ENCODE measurements around the gene LPP.

The LPP gene

GRCh38 chr3:188729422-188729821 is 575.5 kb downstream of the LPP start:
- Histone ChIP-seq H3K9ac (ENCODE audit: low read length) (no peak overlapping the region), H2AFZ (ENCODE audit: low read length) (no peak overlapping the region), H3K36me3 (ENCODE audit: insufficient read depth, low read length) (no peaks in the 10 kb centered on the region), H3K27ac (ENCODE audit: low read depth, low read length, poor library complexity, severe bottlenecking) (no peak overlapping the region), H3K27me3 (ENCODE audit: insufficient read depth, low read length) (no peaks in the 10 kb centered on the region), H3K79me2 (ENCODE audit: insufficient read depth, low read length) (no peaks in the 10 kb centered on the region), H3K9me3 (ENCODE audit: low read length) (no peaks in the 10 kb centered on the region), H3K4me1 (ENCODE audit: insufficient read depth, low read length, severe bottlenecking) (peaks cover 12% of the 10 kb centered on the region), H3K4me2 (ENCODE audit: low read length) (no peak overlapping the region), H3K9me2 (ENCODE audit: low read depth, low read length) (no peaks in the 10 kb centered on the region), H3K4me3 (ENCODE audit: low read depth, low read length, poor library complexity, severe bottlenecking) (no peak overlapping the region), H3F3A (ENCODE audit: insufficient read depth, low read length) (no peaks in the 10 kb centered on the region), H4K20me1 (ENCODE audit: insufficient read depth, low read length) (no peaks in the 10 kb centered on the region)
- TF ChIP-seq EZH2 (IDR thresholded peaks at IDR 0.05; ENCODE audit: borderline replicate concordance, low read length) (no peak), CTCF (IDR thresholded peaks at IDR 0.05; ENCODE audit: low read length) (no peak)

GRCh38 chr3:188734395-188734794 is 580.4 kb downstream of the LPP start:
- no peaks in the 10 kb centered on the region for H3K36me3 ChIP-seq (ENCODE audit: insufficient read depth, low read length)
- H3K79me2 ChIP-seq (ENCODE audit: insufficient read depth, low read length), result no peaks in the 10 kb centered on the region
- no peaks in the 10 kb centered on the region for H3K9me2 ChIP-seq (ENCODE audit: low read depth, low read length)
- H3K27ac ChIP-seq (ENCODE audit: low read depth, low read length, poor library complexity, severe bottlenecking), result no peak overlapping the region
- no peak overlapping the region for H2AFZ ChIP-seq (ENCODE audit: low read length)
- no peaks in the 10 kb centered on the region for H3K27me3 ChIP-seq (ENCODE audit: insufficient read depth, low read length)
- peaks cover 7% of the 10 kb centered on the region for H3K4me1 ChIP-seq (ENCODE audit: insufficient read depth, low read length, severe bottlenecking)
- no peaks in the 10 kb centered on the region for H3F3A ChIP-seq (ENCODE audit: insufficient read depth, low read length)
- TF ChIP-seq EZH2 (IDR thresholded peaks at IDR 0.05; ENCODE audit: borderline replicate concordance, low read length) (no peak), CTCF (IDR thresholded peaks at IDR 0.05; ENCODE audit: low read length) (no peak)
- no peak overlapping the region for H3K4me2 ChIP-seq (ENCODE audit: low read length)
- no peak overlapping the region for H3K4me3 ChIP-seq (ENCODE audit: low read depth, low read length, poor library complexity, severe bottlenecking)
- no peaks in the 10 kb centered on the region for H4K20me1 ChIP-seq (ENCODE audit: insufficient read depth, low read length)
- H3K9ac ChIP-seq (ENCODE audit: low read length), result no peak overlapping the region
- H3K9me3 ChIP-seq (ENCODE audit: low read length), result no peaks in the 10 kb centered on the region

- Histone ChIP-seq H3F3A (ENCODE audit: insufficient read depth, low read length) (no peaks in the 10 kb centered on the region), H3K9me3 (ENCODE audit: low read length) (no peaks in the 10 kb centered on the region), H3K36me3 (ENCODE audit: insufficient read depth, low read length) (no peaks in the 10 kb centered on the region), H3K27me3 (ENCODE audit: insufficient read depth, low read length) (no peaks in the 10 kb centered on the region), H3K4me1 (ENCODE audit: insufficient read depth, low read length, severe bottlenecking) (no peaks in the 10 kb centered on the region), H3K27ac (ENCODE audit: low read depth, low read length, poor library complexity, severe bottlenecking) (no peak overlapping the region), H4K20me1 (ENCODE audit: insufficient read depth, low read length) (no peaks in the 10 kb centered on the region), H3K4me2 (ENCODE audit: low read length) (no peak overlapping the region), H3K79me2 (ENCODE audit: insufficient read depth, low read length) (no peaks in the 10 kb centered on the region), H3K9ac (ENCODE audit: low read length) (no peak overlapping the region), H3K9me2 (ENCODE audit: low read depth, low read length) (no peaks in the 10 kb centered on the region), H2AFZ (ENCODE audit: low read length) (no peak overlapping the region), H3K4me3 (ENCODE audit: low read depth, low read length, poor library complexity, severe bottlenecking) (no peak overlapping the region)
- TF ChIP-seq CTCF (IDR thresholded peaks at IDR 0.05; ENCODE audit: low read length), result no peak
- TF ChIP-seq EZH2 (IDR thresholded peaks at IDR 0.05; ENCODE audit: borderline replicate concordance, low read length), result no peak
Measured at GRCh38 chr3:188739511-188739910, 585.6 kb downstream of the LPP start.
